Activated naive CD8-positive, alpha-beta T cell treated with anti-CD3 and anti-CD28 coated beads, Interleukin-2, amount 50 U/mL, for 16 hours (primary cell): ENCODE measurements around the gene CKB.
"Not testable (repeated sequence)": the region's sequence is repeated elsewhere in the genome, so short reads cannot be mapped to it uniquely, and the experiment has no call there.

Experiments
- DNase-seq: peaks from one replicate; pipeline ENCODE4 v3.0.0-alpha.2; 2020; ENCODE audit warnings: low read depth, low spot score

CKB gene

GRCh38 chr14:103526247-103526913 lies 3.8 kb upstream of the CKB start:
- no peak for DNase-seq

- DNase-seq = not testable (repeated sequence)
Observed at GRCh38 chr14:103525430-103526246, 3.0 kb upstream of the CKB start.

- no peak for DNase-seq
Observed at GRCh38 chr14:103524002-103524935, 1.6 kb upstream of the CKB start.

- DNase-seq = no peak
Observed at GRCh38 chr14:103523575-103523954, 935 bp upstream of the CKB start.

GRCh38 chr14:103521951-103522563 lies 573 bp downstream of the CKB start:
- no peak for DNase-seq

GRCh38 chr14:103521438-103521950 lies 1.1 kb downstream of the CKB start:
- no peak for DNase-seq

- no peak for DNase-seq
Observed at GRCh38 chr14:103520657-103521437, 1.8 kb downstream of the CKB start.

GRCh38 chr14:103520269-103520656 lies 2.4 kb downstream of the CKB start:
- no peak for DNase-seq

- no peak for DNase-seq
Observed at GRCh38 chr14:103519837-103520212, 2.8 kb downstream of the CKB start.

GRCh38 chr14:103519043-103519836 lies 3.4 kb downstream of the CKB start:
- DNase-seq = no peak

- no peak for DNase-seq
Observed at GRCh38 chr14:103518422-103519042, 4.1 kb downstream of the CKB start.

- DNase-seq = no peak
Observed at GRCh38 chr14:103517721-103518421, 4.8 kb downstream of the CKB start.

GRCh38 chr14:103517174-103517566 lies 5.5 kb downstream of the CKB start:
- no peak for DNase-seq

GRCh38 chr14:103516426-103517173 lies 6.0 kb downstream of the CKB start:
- DNase-seq = no peak

GRCh38 chr14:103514596-103515421 lies 7.8 kb downstream of the CKB start:
- no peak for DNase-seq

GRCh38 chr14:103512701-103513611 lies 9.7 kb downstream of the CKB start:
- no peak for DNase-seq
